Panc1 (cell line): ENCODE data around the gene SHBG. TPM values are rescaled to one million over a fixed set of nuclear protein-coding genes. Genes with fewer than 3 reads are reported as not detected.

Experiments used
- ATAC-seq: fragments of 200-7000 bp; cut with Tn5 transposase; 2 replicates; pipeline ENCODE4 v1.9.1; 2020; ENCODE audit warnings: mild to moderate bottlenecking, moderate library complexity
- BruUV-seq: library from RNA; stranded (reverse); fragments of 400-500 nt; replicated peaks from 2 replicates; lab custom pipeline; 2021; lab: Mats Ljungman, UMichigan
- CTCF ChIA-PET: fragments of 300-600 bp; sonication (Branson Sonifier 250); formaldehyde crosslinking; loops from one replicate; lab custom pipeline; 2022; ENCODE audit warnings: antibody characterized with exemption; lab: Charles Lee
- POLR2A ChIA-PET: fragments of 300-600 bp; sonication (Branson Sonifier 250); formaldehyde crosslinking; loops from one replicate; lab custom pipeline; 2022; ENCODE audit warnings: antibody characterized with exemption; lab: Charles Lee
- DNase-seq: peaks from one replicate; pipeline ENCODE4 v3.0.0-alpha.2; 2010; ENCODE audit warnings: low read depth, low spot score
- H3K27ac ChIP-seq: 2 replicates; pipeline ENCODE4 v1.5.1; 2011; ENCODE audit warnings: mild to moderate bottlenecking, low read length, inconsistent platforms
- H3K27me3 ChIP-seq: fragments of 200-500 bp; sonication (Bioruptor generic); 2 replicates; pipeline ENCODE4 v1.6.0; 2014; ENCODE audit warnings: low read length, inconsistent platforms; ENCODE audit not compliant: control insufficient read depth, insufficient read depth
- H3K36me3 ChIP-seq: fragments of 200-500 bp; sonication (Bioruptor generic); 2 replicates; pipeline ENCODE4 v1.5.1; 2014; ENCODE audit warnings: inconsistent platforms, mild to moderate bottlenecking, low read length, moderate library complexity; ENCODE audit not compliant: control insufficient read depth, insufficient read depth
- H3K4me1 ChIP-seq: 2 replicates; pipeline ENCODE4 v1.5.1; 2011; ENCODE audit warnings: inconsistent platforms, mild to moderate bottlenecking, low read length, moderate library complexity; ENCODE audit not compliant: control insufficient read depth, insufficient read depth
- H3K4me3 ChIP-seq, 2 experiments: 2 replicates each; pipeline ENCODE4 v1.5.1; 2011 to 2012; ENCODE audit warnings: low read depth in 2 of 2, low read length in 2 of 2, mild to moderate bottlenecking in 2 of 2, inconsistent platforms in 1 of 2, moderate library complexity in 1 of 2
- H3K9me3 ChIP-seq: fragments of 200-500 bp; sonication (Bioruptor generic); 2 replicates; pipeline ENCODE4 v1.5.1; 2014; ENCODE audit warnings: low read depth, mild to moderate bottlenecking, inconsistent platforms, low read length, moderate library complexity; ENCODE audit not compliant: control insufficient read depth, insufficient read depth
- POLR2AphosphoS5 ChIP-seq: IDR thresholded peaks from 2 replicates; pipeline ENCODE4 v1.6.1; 2012; ENCODE audit warnings: mild to moderate bottlenecking, low read depth, low read length, moderate library complexity
- SIN3A ChIP-seq: IDR thresholded peaks from 2 replicates; pipeline ENCODE4 v1.6.1; 2012; ENCODE audit warnings: low read depth, mild to moderate bottlenecking, low read length, moderate library complexity, borderline replicate concordance; ENCODE audit not compliant: insufficient read depth
- TCF7L2 ChIP-seq: IDR thresholded peaks from 2 replicates; pipeline ENCODE4 v1.6.1; 2011; ENCODE audit warnings: mild to moderate bottlenecking, low read depth, low read length, inconsistent platforms
- in situ Hi-C: cut with HindIII; loops from 2 replicates; pipeline ENCODE4 v1.10.0; 2016; ENCODE audit warnings: low sequenced_read_pairs, low pct_unique_long_range_greater_than_20kb
- intact Hi-C: fragments of 100-400 bp; cut with micrococcal nuclease; formaldehyde crosslinking; loops from one replicate; pipeline ENCODE4 v1.10.0; 2022; ENCODE audit not compliant: unreplicated experiment
- total RNA-seq: library from RNA; stranded (reverse); gene quantifications from one replicate; pipeline ENCODE4 v1.2.1, GENCODE V29; 2021; ENCODE audit not compliant: unreplicated experiment
- TF ChIP-seq, protein P1 (sequence below), 2 experiments: IDR thresholded peaks; 2 replicates each; pipeline ENCODE4 v1.6.1; 2011 to 2012; ENCODE audit warnings: low read depth in 2 of 2, control low read depth in 1 of 2, low read length in 1 of 2, mild to moderate bottlenecking in 1 of 2, moderate library complexity in 1 of 2; ENCODE audit not compliant: insufficient read depth in 1 of 2
- TF ChIP-seq, protein P2 (sequence below): fragments of 450-650 bp; IDR thresholded peaks from 2 replicates; pipeline ENCODE4 v1.5.1; 2017; ENCODE audit warnings: mild to moderate bottlenecking

The SHBG gene
- total RNA-seq, 1 experiment from 2014 or later: 1.2 TPM

DNA sequence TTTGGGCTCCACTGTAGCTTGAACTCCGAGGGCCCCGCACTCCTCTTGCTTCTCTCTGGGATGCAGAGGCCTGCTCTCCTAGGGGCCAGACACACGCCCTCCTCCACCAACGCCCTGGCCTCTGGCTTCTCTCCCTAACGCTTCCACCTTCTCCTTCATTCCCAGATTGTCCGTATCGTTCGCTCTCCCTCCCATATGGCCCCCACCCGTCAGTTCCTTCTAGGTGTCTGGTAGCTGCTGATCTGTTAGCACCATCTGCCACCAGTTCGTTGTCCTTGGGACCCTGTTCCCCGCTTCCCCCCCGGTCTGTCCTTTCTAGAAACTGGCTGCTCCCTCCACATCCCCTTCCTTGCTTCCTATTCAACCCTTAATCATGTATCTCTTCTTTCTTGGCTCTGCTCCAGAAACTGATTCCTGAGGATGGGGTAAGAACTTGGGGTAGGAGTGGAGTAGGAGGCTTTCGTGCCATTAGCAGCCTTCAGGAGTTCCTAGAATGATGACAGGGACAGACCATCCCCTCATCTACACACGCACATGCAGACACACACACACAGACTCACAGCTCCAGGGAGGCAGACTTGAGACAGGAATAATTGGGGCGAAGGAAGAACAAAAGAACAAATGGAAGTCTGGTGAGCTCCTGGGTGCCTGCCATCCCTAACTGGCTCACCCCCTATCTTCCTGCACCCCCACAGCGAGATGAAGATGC lies 25.1 kb downstream of the SHBG start:
- ChIA-PET POLR2A (interaction anchor here (0.5 kb wide), 1 partner anchor 32 kb away, joined by 3 read pairs; the partner anchor contains the start of gene TP53), CTCF (no interaction called here)
- Histone ChIP-seq H3K27me3 (peaks cover 2% of the 10 kb centered on the region; the same call in 1 of the 2 replicates), H3K4me3 (no peak overlapping the region), H3K9me3 (no peaks in the 10 kb centered on the region), H3K27ac (no peak overlapping the region), H3K4me1 (no peaks in the 10 kb centered on the region; the same call in 1 of the 2 replicates), H3K36me3 (no peaks in the 10 kb centered on the region)
- DNase-seq (no peak), ATAC-seq (no peak)
- in situ Hi-C loops (no loop called here), intact Hi-C loops (no loop called here)
- no TSS peak for BruUV-seq
- no peak for TF ChIP-seq TCF7L2
- TF ChIP-seq, protein P1, sequence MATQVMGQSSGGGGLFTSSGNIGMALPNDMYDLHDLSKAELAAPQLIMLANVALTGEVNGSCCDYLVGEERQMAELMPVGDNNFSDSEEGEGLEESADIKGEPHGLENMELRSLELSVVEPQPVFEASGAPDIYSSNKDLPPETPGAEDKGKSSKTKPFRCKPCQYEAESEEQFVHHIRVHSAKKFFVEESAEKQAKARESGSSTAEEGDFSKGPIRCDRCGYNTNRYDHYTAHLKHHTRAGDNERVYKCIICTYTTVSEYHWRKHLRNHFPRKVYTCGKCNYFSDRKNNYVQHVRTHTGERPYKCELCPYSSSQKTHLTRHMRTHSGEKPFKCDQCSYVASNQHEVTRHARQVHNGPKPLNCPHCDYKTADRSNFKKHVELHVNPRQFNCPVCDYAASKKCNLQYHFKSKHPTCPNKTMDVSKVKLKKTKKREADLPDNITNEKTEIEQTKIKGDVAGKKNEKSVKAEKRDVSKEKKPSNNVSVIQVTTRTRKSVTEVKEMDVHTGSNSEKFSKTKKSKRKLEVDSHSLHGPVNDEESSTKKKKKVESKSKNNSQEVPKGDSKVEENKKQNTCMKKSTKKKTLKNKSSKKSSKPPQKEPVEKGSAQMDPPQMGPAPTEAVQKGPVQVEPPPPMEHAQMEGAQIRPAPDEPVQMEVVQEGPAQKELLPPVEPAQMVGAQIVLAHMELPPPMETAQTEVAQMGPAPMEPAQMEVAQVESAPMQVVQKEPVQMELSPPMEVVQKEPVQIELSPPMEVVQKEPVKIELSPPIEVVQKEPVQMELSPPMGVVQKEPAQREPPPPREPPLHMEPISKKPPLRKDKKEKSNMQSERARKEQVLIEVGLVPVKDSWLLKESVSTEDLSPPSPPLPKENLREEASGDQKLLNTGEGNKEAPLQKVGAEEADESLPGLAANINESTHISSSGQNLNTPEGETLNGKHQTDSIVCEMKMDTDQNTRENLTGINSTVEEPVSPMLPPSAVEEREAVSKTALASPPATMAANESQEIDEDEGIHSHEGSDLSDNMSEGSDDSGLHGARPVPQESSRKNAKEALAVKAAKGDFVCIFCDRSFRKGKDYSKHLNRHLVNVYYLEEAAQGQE (IDR thresholded peaks at IDR 0.05; ENCODE audit: insufficient read depth in 1 of 2, low read depth in 2 of 2, low read length in 1 of 2): no peak
- TF ChIP-seq, protein P2, sequence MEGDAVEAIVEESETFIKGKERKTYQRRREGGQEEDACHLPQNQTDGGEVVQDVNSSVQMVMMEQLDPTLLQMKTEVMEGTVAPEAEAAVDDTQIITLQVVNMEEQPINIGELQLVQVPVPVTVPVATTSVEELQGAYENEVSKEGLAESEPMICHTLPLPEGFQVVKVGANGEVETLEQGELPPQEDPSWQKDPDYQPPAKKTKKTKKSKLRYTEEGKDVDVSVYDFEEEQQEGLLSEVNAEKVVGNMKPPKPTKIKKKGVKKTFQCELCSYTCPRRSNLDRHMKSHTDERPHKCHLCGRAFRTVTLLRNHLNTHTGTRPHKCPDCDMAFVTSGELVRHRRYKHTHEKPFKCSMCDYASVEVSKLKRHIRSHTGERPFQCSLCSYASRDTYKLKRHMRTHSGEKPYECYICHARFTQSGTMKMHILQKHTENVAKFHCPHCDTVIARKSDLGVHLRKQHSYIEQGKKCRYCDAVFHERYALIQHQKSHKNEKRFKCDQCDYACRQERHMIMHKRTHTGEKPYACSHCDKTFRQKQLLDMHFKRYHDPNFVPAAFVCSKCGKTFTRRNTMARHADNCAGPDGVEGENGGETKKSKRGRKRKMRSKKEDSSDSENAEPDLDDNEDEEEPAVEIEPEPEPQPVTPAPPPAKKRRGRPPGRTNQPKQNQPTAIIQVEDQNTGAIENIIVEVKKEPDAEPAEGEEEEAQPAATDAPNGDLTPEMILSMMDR: no peak

DNA sequence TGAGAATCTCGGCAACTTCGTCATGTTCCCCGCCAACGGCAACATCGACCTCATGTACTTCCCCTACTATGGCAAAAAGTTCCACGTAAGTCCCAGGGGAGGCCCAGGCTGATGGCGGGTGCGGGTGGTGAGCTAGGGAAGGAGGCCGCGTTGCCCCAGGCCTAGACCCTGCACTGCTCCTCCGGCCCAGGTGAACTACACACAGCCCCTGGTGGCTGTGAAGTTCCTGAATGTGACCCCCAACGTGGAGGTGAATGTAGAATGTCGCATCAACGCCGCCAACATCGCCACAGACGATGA lies 25.6 kb downstream of the SHBG start:
- ChIA-PET POLR2A (no interaction called here), CTCF (no interaction called here)
- H3K4me1 ChIP-seq: no peaks in the 10 kb centered on the region; the same call in 1 of the 2 replicates
- no peaks in the 10 kb centered on the region for H3K36me3 ChIP-seq
- H3K27ac ChIP-seq: no peak overlapping the region
- DNase-seq (no peak), ATAC-seq (no peak)
- intact Hi-C loops (no loop called here), in situ Hi-C loops (no loop called here)
- H3K27me3 ChIP-seq: peaks cover 2% of the 10 kb centered on the region; the same call in 1 of the 2 replicates
- H3K9me3 ChIP-seq: no peaks in the 10 kb centered on the region
- no TSS peak for BruUV-seq
- H3K4me3 ChIP-seq: no peak overlapping the region
- TF ChIP-seq TCF7L2 (no peak), POLR2AphosphoS5 (no peak), SIN3A (no peak)
- TF ChIP-seq, protein P2: no peak
- TF ChIP-seq, protein P1 (IDR thresholded peaks at IDR 0.05; ENCODE audit: insufficient read depth in 1 of 2, low read depth in 2 of 2, low read length in 1 of 2): no peak
